Naive thymus-derived CD4-positive, alpha-beta T cell (primary cell): ENCODE data around the gene SRGAP2C. TPM values are rescaled to one million over a fixed set of nuclear protein-coding genes. Genes with fewer than 3 reads are reported as not detected.
"Not testable (repeated sequence)": the region's sequence is repeated elsewhere in the genome, so short reads cannot be mapped to it uniquely, and the experiment has no call there.

ENCODE experiments used
- ATAC-seq: fragments of 150-1000 bp; cut with Tn5 transposase; 2 replicates; pipeline ENCODE4 v1.10.0; 2021; ENCODE audit warnings: mild to moderate bottlenecking, moderate library complexity
- CTCF ChIA-PET: fragments of 350-600 bp; sonication (Branson Sonifier 250); formaldehyde crosslinking; loops from one replicate; lab custom pipeline; 2021; ENCODE audit warnings: antibody characterized with exemption; lab: Charles Lee
- POLR2A ChIA-PET: fragments of 350-600 bp; sonication (Branson Sonifier 250); formaldehyde crosslinking; loops from one replicate; lab custom pipeline; 2021; ENCODE audit warnings: antibody characterized with exemption, inconsistent platforms; lab: Charles Lee
- DNase-seq, 9 donors: peaks; one replicate each; pipeline versions ENCODE4 v3.0.0 to v3.0.0-alpha.2; 2020 to 2022; ENCODE audit warnings: mixed read lengths in 1 of 9
- H3K27ac ChIP-seq: one replicate; pipeline ENCODE4 v1.7.0; 2013; ENCODE audit warnings: mild to moderate bottlenecking, low read depth, low read length, moderate library complexity
- H3K27me3 ChIP-seq, 2 donors: one replicate each; pipeline ENCODE4 v1.7.0; 2013; ENCODE audit warnings: low read length in 2 of 2, mild to moderate bottlenecking in 2 of 2, moderate library complexity in 2 of 2; ENCODE audit not compliant: control insufficient read depth in 2 of 2, insufficient read depth in 2 of 2
- H3K36me3 ChIP-seq, 3 experiments: 1 replicate in 2 of 3; 2 replicates in 1 of 3; pipeline ENCODE4 v1.7.0; 2013; ENCODE audit warnings: low read length in 3 of 3, mild to moderate bottlenecking in 3 of 3, moderate library complexity in 1 of 3; ENCODE audit not compliant: insufficient read depth in 3 of 3, control insufficient read depth in 2 of 3
- H3K4me1 ChIP-seq, 2 donors: one replicate each; pipeline ENCODE4 v1.7.0; 2013; ENCODE audit warnings: low read length in 2 of 2, mild to moderate bottlenecking in 2 of 2, moderate library complexity in 1 of 2; ENCODE audit not compliant: control insufficient read depth in 2 of 2, insufficient read depth in 2 of 2
- H3K4me3 ChIP-seq: 2 replicates; pipeline ENCODE4 v1.7.0; 2013; ENCODE audit warnings: mild to moderate bottlenecking, low read length
- H3K9me3 ChIP-seq, 3 experiments: 1 replicate in 2 of 3; 2 replicates in 1 of 3; pipeline ENCODE4 v1.7.0; 2013; ENCODE audit warnings: low read length in 3 of 3; ENCODE audit not compliant: control insufficient read depth in 2 of 3
- H3K27ac Mint-ChIP-seq, 9 donors: one replicate each; pipeline ENCODE4 v1.8.0; 2020 to 2022; ENCODE audit warnings: mixed read lengths in 9 of 9, mild to moderate bottlenecking in 8 of 9, moderate library complexity in 5 of 9, inconsistent platforms in 2 of 9
- H3K27me3 Mint-ChIP-seq, 5 donors: one replicate each; pipeline ENCODE4 v1.8.0; 2021 to 2022; ENCODE audit warnings: mixed read lengths in 5 of 5, mild to moderate bottlenecking in 1 of 5
- H3K36me3 Mint-ChIP-seq, 5 donors: one replicate each; pipeline ENCODE4 v1.8.0; 2020 to 2022; ENCODE audit warnings: mixed read lengths in 5 of 5, mild to moderate bottlenecking in 3 of 5, inconsistent platforms in 1 of 5
- H3K4me1 Mint-ChIP-seq, 7 donors: one replicate each; pipeline ENCODE4 v1.8.0; 2020 to 2022; ENCODE audit warnings: mixed read lengths in 7 of 7, mild to moderate bottlenecking in 3 of 7, inconsistent platforms in 1 of 7
- H3K4me3 Mint-ChIP-seq, 10 donors: one replicate each; pipeline ENCODE4 v1.8.0; 2020 to 2022; ENCODE audit warnings: mild to moderate bottlenecking in 10 of 10, mixed read lengths in 10 of 10, moderate library complexity in 6 of 10, inconsistent platforms in 2 of 10
- H3K9me3 Mint-ChIP-seq, 11 donors: one replicate each; pipeline ENCODE4 v1.8.0; 2020 to 2022; ENCODE audit warnings: mixed read lengths in 11 of 11, mild to moderate bottlenecking in 4 of 11, inconsistent platforms in 1 of 11, moderate library complexity in 1 of 11
- intact Hi-C, 2 donors: fragments of 100-400 bp; cut with micrococcal nuclease; formaldehyde crosslinking; loops; one replicate each; pipeline ENCODE4 v1.15.1; 2023
- polyA plus RNA-seq, 2 donors: library from polyadenylated mRNA; unstranded; fragments of 300-500 nt; fragmentation: Illumina TruSeq; gene quantifications; one replicate each; pipeline ENCODE4 v1.2.3, GENCODE V29; 2021
- total RNA-seq, 6 experiments: library from RNA in 5 of 6; stranded (reverse) in 5 of 6; gene quantifications; 1 replicate in 5 of 6; 2 replicates in 1 of 6; pipeline ENCODE4 v1.2.3 and lab custom pipeline; 2021 to 2026

SRGAP2C gene
- total and polyA plus RNA-seq, 7 experiments from 2014 or later, result 1.2 to 43.4 (median 20.2) TPM

DNA sequence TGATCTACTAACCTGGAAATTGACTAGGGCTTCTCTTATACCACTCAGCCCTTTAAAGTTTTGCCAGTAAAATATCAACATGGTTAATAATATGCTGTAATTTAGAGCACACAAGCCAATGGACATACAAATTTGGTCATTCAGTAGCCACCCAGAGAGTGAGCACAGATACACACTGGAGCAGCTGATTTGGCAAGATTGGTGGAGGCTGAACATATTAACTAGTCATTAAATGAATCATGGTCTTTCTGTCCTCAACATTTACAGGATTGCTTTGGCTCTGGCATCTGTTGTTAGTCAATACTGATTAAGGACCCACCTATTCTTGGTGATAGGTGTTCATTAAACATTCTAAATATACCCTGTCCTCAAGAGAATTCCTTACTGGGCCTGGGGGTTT is 130.7 kb downstream of the SRGAP2C start:
- intact Hi-C loops, result not testable (repeated sequence)

GRCh38 chr1:121316081-121316480 is 131.3 kb downstream of the SRGAP2C start:
- POLR2A ChIA-PET, H3K4me3 Mint-ChIP-seq, CTCF ChIA-PET, intact Hi-C loops, H3K4me1 Mint-ChIP-seq, H3K27ac Mint-ChIP-seq, H3K4me1 ChIP-seq, H3K27ac ChIP-seq, H3K27me3 Mint-ChIP-seq, DNase-seq, H3K36me3 Mint-ChIP-seq, H3K27me3 ChIP-seq, H3K4me3 ChIP-seq, ATAC-seq, H3K36me3 ChIP-seq, H3K9me3 Mint-ChIP-seq, H3K9me3 ChIP-seq: not testable (repeated sequence)

More for the DNA sequence above, 130.7 kb downstream of the SRGAP2C start:
- H3K36me3 ChIP-seq, H3K27me3 ChIP-seq, ATAC-seq, H3K4me1 ChIP-seq, H3K4me3 Mint-ChIP-seq, H3K9me3 ChIP-seq, CTCF ChIA-PET, H3K27ac ChIP-seq, H3K27me3 Mint-ChIP-seq, H3K4me1 Mint-ChIP-seq, H3K27ac Mint-ChIP-seq, H3K4me3 ChIP-seq, H3K36me3 Mint-ChIP-seq, H3K9me3 Mint-ChIP-seq, DNase-seq, POLR2A ChIA-PET: not testable (repeated sequence)

GRCh38 chr1:121317491-121318468 is 133.0 kb downstream of the SRGAP2C start:
- CTCF ChIA-PET, H3K9me3 ChIP-seq, H3K36me3 ChIP-seq, H3K4me3 Mint-ChIP-seq, H3K27ac Mint-ChIP-seq, DNase-seq, H3K4me3 ChIP-seq, H3K27ac ChIP-seq, H3K27me3 ChIP-seq, H3K36me3 Mint-ChIP-seq, H3K9me3 Mint-ChIP-seq, ATAC-seq, H3K27me3 Mint-ChIP-seq, intact Hi-C loops, POLR2A ChIA-PET, H3K4me1 Mint-ChIP-seq, H3K4me1 ChIP-seq: not testable (repeated sequence)

GRCh38 chr1:121318687-121319086 is 133.9 kb downstream of the SRGAP2C start:
- H3K4me1 Mint-ChIP-seq, H3K27me3 ChIP-seq, CTCF ChIA-PET, DNase-seq, H3K9me3 Mint-ChIP-seq, H3K36me3 ChIP-seq, POLR2A ChIA-PET, H3K9me3 ChIP-seq, H3K27ac ChIP-seq, H3K4me3 ChIP-seq, intact Hi-C loops, H3K27ac Mint-ChIP-seq, H3K27me3 Mint-ChIP-seq, H3K4me3 Mint-ChIP-seq, H3K36me3 Mint-ChIP-seq, H3K4me1 ChIP-seq, ATAC-seq: not testable (repeated sequence)

GRCh38 chr1:121321660-121322059 is 136.9 kb downstream of the SRGAP2C start:
- H3K36me3 ChIP-seq, H3K27me3 Mint-ChIP-seq, CTCF ChIA-PET, DNase-seq, H3K27me3 ChIP-seq, H3K27ac ChIP-seq, ATAC-seq, H3K36me3 Mint-ChIP-seq, H3K4me1 ChIP-seq, H3K9me3 Mint-ChIP-seq, H3K9me3 ChIP-seq, POLR2A ChIA-PET, H3K4me3 Mint-ChIP-seq, intact Hi-C loops, H3K4me1 Mint-ChIP-seq, H3K27ac Mint-ChIP-seq, H3K4me3 ChIP-seq: not testable (repeated sequence)

- not testable (repeated sequence) for H3K27me3 Mint-ChIP-seq
These were observed 140.0 kb downstream of the SRGAP2C start for GRCh38 chr1:121324726-121325125.

DNA sequence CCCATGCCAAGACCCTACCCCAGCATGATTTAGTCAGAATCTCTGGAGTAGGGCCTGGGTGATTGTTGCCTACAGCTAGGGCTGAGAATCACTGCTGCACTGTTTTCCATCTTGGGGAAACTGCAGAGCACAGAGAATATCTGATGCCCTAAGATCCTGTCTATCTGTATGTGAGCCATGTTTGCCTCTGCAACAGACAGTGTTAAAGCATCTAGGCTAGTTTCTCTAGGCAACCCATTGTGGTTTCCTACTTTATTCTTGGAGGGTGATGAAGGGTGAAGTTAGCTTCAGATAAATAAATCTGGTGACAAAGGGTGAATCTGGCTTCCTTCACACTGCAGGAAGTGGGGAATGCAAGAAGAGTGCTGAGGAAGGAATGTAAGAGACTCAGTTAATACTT is 147.4 kb downstream of the SRGAP2C start:
- intact Hi-C loops, H3K4me3 ChIP-seq, H3K4me3 Mint-ChIP-seq, H3K4me1 Mint-ChIP-seq, H3K36me3 ChIP-seq, ATAC-seq, H3K9me3 ChIP-seq, CTCF ChIA-PET, H3K27ac Mint-ChIP-seq, H3K27me3 ChIP-seq, H3K27ac ChIP-seq, POLR2A ChIA-PET, H3K4me1 ChIP-seq, H3K27me3 Mint-ChIP-seq, H3K9me3 Mint-ChIP-seq, H3K36me3 Mint-ChIP-seq, DNase-seq: not testable (repeated sequence)

More at GRCh38 chr1:121324726-121325125, 140.0 kb downstream of the SRGAP2C start:
- H3K4me3 ChIP-seq, H3K4me3 Mint-ChIP-seq, H3K27me3 ChIP-seq, H3K36me3 Mint-ChIP-seq, H3K4me1 ChIP-seq, H3K4me1 Mint-ChIP-seq, H3K9me3 ChIP-seq, H3K27ac ChIP-seq, intact Hi-C loops, ATAC-seq, H3K27ac Mint-ChIP-seq, H3K9me3 Mint-ChIP-seq, CTCF ChIA-PET, H3K36me3 ChIP-seq, POLR2A ChIA-PET, DNase-seq: not testable (repeated sequence)
